22Rv1 (cell line): ENCODE measurements around the gene HCN2.

Source experiments
- H3K27ac ChIP-seq: fragments of 450-650 bp; 2 replicates; pipeline ENCODE4 v1.5.1; 2017
- ZFX ChIP-seq: fragments of 450-650 bp; IDR thresholded peaks from 2 replicates; pipeline ENCODE4 v1.6.1; 2017; ENCODE audit warnings: antibody characterized with exemption, borderline replicate concordance
- TF ChIP-seq, protein P1 (sequence below): fragments of 450-650 bp; IDR thresholded peaks from 2 replicates; pipeline ENCODE4 v1.5.1; 2017; ENCODE audit warnings: mild to moderate bottlenecking

Gene HCN2

DNA sequence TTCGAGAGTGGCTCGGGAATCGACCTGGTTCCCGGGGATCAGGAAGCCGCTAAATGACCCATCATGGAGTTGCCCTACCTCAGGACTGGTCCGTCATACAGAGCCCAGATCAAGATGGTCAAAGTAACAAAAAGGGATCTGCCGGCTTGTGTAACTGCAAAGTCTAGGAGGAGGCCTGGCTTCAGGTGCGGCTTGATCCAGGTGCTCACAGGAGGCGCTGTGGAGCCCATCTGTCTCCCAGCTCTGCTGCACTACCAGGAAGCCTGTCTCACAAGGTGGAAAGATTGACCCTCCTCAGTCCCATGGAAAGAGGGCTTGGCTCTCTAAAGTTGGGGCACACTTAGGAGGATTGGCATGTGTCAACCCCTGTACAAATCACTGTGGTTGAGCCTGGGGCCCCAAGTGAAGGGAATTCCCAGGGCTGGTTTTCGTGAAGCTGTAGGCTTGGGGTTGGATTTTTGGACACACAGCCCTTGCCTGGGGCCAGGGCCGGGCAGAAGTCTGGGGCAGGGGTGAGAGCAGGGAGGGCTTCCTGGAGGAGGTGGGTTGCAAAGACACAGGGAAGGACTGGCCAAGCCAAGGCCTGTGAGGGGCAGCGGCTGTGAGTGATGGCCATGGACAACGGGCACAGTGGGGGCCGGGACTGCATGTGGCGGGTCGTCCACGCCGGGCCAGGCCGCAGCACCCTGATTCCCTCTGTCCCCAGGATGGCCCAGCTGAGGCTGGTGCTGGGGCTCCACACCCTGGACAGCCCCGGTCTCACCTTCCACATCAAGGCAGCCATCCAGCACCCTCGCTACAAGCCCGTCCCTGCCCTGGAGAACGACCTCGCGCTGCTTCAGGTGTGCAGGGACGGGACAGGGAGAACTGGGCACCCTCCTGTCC lies 41.6 kb upstream of the HCN2 start:
- TF ChIP-seq, protein P1, sequence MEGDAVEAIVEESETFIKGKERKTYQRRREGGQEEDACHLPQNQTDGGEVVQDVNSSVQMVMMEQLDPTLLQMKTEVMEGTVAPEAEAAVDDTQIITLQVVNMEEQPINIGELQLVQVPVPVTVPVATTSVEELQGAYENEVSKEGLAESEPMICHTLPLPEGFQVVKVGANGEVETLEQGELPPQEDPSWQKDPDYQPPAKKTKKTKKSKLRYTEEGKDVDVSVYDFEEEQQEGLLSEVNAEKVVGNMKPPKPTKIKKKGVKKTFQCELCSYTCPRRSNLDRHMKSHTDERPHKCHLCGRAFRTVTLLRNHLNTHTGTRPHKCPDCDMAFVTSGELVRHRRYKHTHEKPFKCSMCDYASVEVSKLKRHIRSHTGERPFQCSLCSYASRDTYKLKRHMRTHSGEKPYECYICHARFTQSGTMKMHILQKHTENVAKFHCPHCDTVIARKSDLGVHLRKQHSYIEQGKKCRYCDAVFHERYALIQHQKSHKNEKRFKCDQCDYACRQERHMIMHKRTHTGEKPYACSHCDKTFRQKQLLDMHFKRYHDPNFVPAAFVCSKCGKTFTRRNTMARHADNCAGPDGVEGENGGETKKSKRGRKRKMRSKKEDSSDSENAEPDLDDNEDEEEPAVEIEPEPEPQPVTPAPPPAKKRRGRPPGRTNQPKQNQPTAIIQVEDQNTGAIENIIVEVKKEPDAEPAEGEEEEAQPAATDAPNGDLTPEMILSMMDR, result peak; percentile 25
- TF ChIP-seq ZFX, result no peak
- H3K27ac ChIP-seq, result no peak overlapping the region

DNA sequence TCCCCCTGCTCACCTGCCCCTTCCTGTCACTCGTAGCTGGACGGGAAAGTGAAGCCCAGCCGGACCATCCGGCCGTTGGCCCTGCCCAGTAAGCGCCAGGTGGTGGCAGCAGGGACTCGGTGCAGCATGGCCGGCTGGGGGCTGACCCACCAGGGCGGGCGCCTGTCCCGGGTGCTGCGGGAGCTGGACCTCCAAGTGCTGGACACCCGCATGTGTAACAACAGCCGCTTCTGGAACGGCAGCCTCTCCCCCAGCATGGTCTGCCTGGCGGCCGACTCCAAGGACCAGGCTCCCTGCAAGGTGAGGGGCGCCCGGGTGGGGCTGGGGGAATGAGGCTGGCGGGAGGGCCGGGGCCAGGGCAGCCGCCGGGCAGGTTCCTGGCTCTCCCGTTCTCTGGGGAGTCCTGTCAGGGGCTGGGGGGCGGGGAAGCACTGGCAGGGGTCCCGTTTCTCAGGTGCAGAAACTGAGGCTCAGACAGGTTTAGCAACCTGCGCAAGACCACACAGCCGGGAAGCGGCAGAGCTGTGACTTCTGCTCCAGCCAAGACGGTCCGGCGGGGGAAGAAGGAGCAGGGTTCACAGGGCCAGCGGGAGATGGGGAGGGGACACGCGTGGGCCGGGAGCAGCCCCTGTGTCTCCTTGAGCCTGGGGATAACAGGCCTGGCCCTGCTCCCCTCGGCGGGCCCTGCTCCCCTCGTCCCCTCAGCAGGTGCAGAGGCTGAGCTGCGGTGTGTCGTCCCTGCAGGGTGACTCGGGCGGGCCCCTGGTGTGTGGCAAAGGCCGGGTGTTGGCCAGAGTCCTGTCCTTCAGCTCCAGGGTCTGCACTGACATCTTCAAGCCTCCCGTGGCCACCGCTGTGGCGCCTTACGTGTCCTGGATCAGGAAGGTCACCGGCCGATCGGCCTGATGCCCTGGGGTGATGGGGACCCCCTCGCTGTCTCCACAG lies 40.5 kb upstream of the HCN2 start:
- no peak for TF ChIP-seq ZFX
- TF ChIP-seq, protein P1, result peak; percentile 28; the same call in 1 of the 2 replicates
- peak overlapping the region; percentile 47; the same call in 1 of the 2 replicates for H3K27ac ChIP-seq

DNA sequence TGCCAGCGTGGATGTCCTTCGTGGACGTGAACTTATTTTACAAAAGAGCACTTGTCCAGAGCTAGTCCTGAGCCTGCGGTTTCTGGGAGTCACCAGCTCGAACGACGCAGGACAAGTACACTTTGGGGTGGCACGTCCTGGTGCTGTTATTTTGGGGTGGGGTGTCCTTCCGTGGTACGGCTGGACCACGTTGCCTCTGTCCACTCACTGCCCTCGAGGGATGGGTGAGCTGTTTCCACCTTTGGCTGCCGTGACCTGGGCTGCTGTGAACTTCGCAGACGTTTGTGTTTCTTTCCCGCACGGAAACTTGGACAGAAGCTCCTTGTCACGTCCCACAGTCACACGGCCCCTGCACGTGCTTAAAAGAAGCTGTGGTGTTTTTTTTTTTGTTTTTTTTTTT lies 34.9 kb upstream of the HCN2 start:
- no peak for TF ChIP-seq ZFX
- TF ChIP-seq, protein P1, result no peak
- H3K27ac ChIP-seq, result no peak overlapping the region

DNA sequence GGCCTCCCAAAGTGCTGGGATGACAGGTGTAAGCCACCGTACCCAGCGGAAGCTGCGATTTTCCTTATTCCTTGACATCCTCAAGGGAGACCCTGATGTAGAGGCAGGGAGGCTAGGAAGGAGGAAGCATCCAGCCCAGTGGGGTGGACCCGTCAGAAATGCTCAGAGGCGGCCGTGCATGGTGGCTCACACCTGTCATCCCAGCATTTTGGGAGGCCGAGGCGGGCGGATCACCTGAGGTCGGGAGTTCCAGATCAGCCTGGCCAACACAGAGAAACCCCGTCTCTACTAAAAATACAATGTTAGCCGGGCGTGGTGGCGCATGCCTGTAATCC lies 34.2 kb upstream of the HCN2 start:
- TF ChIP-seq, protein P1, result no peak
- TF ChIP-seq ZFX, result no peak
- no peak overlapping the region for H3K27ac ChIP-seq

DNA sequence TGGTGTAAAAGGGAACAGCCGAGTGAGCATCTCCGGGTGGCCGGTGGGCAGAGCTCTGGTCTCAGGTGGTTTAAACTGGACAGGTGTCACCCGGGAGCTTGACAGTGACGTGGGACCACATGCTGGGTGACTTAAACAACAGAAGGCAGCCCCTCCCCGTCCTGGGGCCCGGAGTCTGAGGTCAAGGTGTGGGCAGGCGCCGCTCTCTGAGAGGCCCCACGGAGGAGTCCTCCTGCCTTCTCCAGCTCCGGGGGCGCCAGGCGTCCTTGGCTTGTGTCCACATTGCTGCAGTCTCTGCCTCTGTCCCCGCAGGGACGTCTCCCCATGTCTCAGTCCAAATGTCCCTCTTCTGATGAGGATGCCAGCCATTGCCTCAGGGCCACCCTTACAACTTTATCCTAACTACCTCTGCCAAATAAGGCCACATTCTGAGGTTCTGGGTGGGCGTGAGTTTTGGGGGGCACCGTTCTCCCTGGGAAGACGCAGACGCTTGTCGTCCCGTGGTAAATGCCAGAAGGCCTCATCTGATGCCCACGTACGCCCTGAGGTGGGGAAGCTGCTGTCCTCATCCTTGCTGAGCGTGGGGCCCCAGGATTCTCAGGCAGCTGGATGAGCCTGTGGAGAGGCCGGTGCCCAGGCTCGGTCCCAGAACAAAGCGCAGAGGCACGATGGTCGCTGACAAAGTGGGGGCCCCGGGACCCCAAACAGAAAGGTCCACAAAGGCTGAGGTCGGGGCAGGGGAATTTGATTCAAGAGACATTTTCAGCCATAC lies 32.9 kb upstream of the HCN2 start:
- no peak overlapping the region for H3K27ac ChIP-seq

DNA sequence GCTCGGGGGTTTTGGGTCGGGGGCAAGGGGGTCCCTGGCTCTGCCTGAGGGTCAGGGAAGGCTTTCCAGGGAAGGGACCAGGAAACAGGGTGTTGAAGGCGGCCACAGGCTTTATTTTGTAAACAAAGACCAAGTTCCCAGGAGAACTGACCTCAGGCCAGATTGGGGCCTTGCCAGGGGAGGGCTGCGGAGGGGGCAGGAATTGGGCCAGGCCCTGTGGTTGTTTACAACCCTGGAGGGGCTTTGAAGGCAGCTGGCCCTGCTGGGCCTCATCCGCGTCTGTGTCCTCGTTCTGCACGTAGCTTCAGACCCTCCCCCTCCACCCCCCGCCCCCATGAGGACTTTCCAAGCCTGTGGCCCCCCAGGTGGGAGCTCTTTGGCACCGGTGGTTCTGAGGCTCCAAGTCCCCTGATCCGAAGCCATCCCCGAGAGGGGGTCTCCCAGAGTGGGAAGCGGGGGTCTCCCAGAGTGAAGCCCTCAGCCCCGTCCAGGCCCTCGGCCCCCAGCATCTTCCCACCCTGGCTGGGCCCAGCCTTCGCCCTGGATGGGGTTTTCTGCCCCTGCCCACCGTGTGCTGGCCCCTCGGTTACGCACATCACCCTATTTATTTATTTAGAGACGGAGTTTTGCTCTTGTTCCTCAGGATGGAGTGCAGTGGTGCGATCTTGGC lies 30.8 kb upstream of the HCN2 start:
- TF ChIP-seq, protein P1, result no peak
- no peak for TF ChIP-seq ZFX
- H3K27ac ChIP-seq, result no peak overlapping the region

More for the DNA sequence above, 32.9 kb upstream of the HCN2 start:
- no peak for TF ChIP-seq ZFX
- TF ChIP-seq, protein P1, result no peak
